ENCODE results near the gene NSD1. TPM values are rescaled to one million over a fixed set of nuclear protein-coding genes. Genes with fewer than 3 reads are reported as not detected.

NSD1 gene
- total RNA-seq, 1 experiment from 2014 or later, result 62.2 TPM

DNA sequence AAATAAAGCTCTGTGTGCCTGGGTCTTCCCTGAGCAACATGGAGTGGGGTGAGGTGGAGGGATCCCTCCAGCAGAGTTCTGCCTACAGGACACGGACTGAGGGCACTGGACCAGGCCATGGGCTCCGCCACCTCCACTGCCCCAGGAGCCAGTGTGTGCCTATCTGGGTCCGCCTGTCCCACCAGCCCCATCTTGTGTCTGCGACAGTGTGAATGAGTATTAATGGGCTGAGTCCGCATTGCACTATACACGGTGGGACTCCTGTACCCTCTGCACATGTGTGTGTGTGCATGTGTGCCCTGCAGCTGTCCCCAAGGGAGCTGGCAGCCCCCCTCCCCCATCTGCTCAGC is 35.5 kb upstream of the NSD1 start:
- Histone ChIP-seq H3K4me3 (no peak overlapping the region), H3K4me2 (no peak overlapping the region), H3K9me3 (ENCODE audit: insufficient read depth, low read depth) (no peaks in the 10 kb centered on the region), H2AFZ (no peak overlapping the region), H4K20me1 (ENCODE audit: insufficient read depth) (no peaks in the 10 kb centered on the region), H3F3A (ENCODE audit: insufficient read depth, low read depth) (no peaks in the 10 kb centered on the region), H3K9me2 (ENCODE audit: insufficient read depth) (no peaks in the 10 kb centered on the region), H3K79me2 (ENCODE audit: low read depth) (no peaks in the 10 kb centered on the region), H3K27ac (no peak overlapping the region), H3K27me3 (ENCODE audit: insufficient read depth, low read depth) (no peaks in the 10 kb centered on the region), H3K4me1 (replicated peaks; ENCODE audit: insufficient read depth) (no peaks in the 10 kb centered on the region), H3K36me3 (ENCODE audit: low read depth) (no peaks in the 10 kb centered on the region)
- DNase-seq, result no peak
- intact Hi-C loops (cut with micrococcal nuclease; ENCODE audit: unreplicated experiment), result no loop called here
- ChIA-PET CTCF (interaction anchor here (1.1 kb wide), 1 partner anchor 26 kb away, joined by 5 read pairs; no protein-coding TSS in a partner anchor), POLR2A (ENCODE audit: unreplicated experiment) (no interaction called here)
- no TSS peak for BruUV-seq (replicated peaks)
- no peak for TF ChIP-seq CTCF (conservative IDR thresholded peaks at IDR 0.05)
- TF ChIP-seq EZH2 (IDR thresholded peaks at IDR 0.05; ENCODE audit: low read depth), result no peak

- TF ChIP-seq EZH2 (IDR thresholded peaks at IDR 0.05; ENCODE audit: low read depth) (no peak), CTCF (conservative IDR thresholded peaks at IDR 0.05) (no peak)
- H3K27me3 ChIP-seq (ENCODE audit: insufficient read depth, low read depth), result no peaks in the 10 kb centered on the region
- ChIA-PET CTCF (interaction anchor here (0.7 to 1.1 kb wide), 2 partner anchors 27 to 688 kb away, joined by 3 to 5 read pairs; no protein-coding TSS in a partner anchor), POLR2A (ENCODE audit: unreplicated experiment) (no interaction called here)
- H3K36me3 ChIP-seq (ENCODE audit: low read depth), result no peaks in the 10 kb centered on the region
- H3K9me3 ChIP-seq (ENCODE audit: insufficient read depth, low read depth), result no peaks in the 10 kb centered on the region
- no peak overlapping the region for H3K27ac ChIP-seq
- no peaks in the 10 kb centered on the region for H3F3A ChIP-seq (ENCODE audit: insufficient read depth, low read depth)
- no peak overlapping the region for H3K4me2 ChIP-seq
- DNase-seq, result no peak
- H3K9me2 ChIP-seq (ENCODE audit: insufficient read depth), result no peaks in the 10 kb centered on the region
- no TSS peak for BruUV-seq (replicated peaks)
- no peak overlapping the region for H2AFZ ChIP-seq
- no peaks in the 10 kb centered on the region for H3K4me1 ChIP-seq (replicated peaks; ENCODE audit: insufficient read depth)
- H3K79me2 ChIP-seq (ENCODE audit: low read depth), result no peaks in the 10 kb centered on the region
- no peak overlapping the region for H3K4me3 ChIP-seq
- intact Hi-C loops (cut with micrococcal nuclease; ENCODE audit: unreplicated experiment), result no loop called here
- no peaks in the 10 kb centered on the region for H4K20me1 ChIP-seq (ENCODE audit: insufficient read depth)
These were observed 35.0 kb upstream of the NSD1 start for GRCh38 chr5:177098470-177099141.

- Histone ChIP-seq H3K36me3 (ENCODE audit: low read depth) (no peaks in the 10 kb centered on the region), H4K20me1 (ENCODE audit: insufficient read depth) (no peaks in the 10 kb centered on the region), H2AFZ (no peak overlapping the region), H3K4me2 (no peak overlapping the region), H3K79me2 (ENCODE audit: low read depth) (no peaks in the 10 kb centered on the region), H3K9me2 (ENCODE audit: insufficient read depth) (no peaks in the 10 kb centered on the region), H3K9me3 (ENCODE audit: insufficient read depth, low read depth) (no peaks in the 10 kb centered on the region), H3F3A (ENCODE audit: insufficient read depth, low read depth) (no peaks in the 10 kb centered on the region), H3K4me1 (replicated peaks; ENCODE audit: insufficient read depth) (no peaks in the 10 kb centered on the region), H3K27me3 (ENCODE audit: insufficient read depth, low read depth) (no peaks in the 10 kb centered on the region), H3K27ac (no peak overlapping the region), H3K4me3 (no peak overlapping the region)
- BruUV-seq (replicated peaks), result no TSS peak
- ChIA-PET POLR2A (ENCODE audit: unreplicated experiment) (no interaction called here), CTCF (interaction anchor here (0.7 to 1.1 kb wide), 2 partner anchors 28 to 689 kb away, joined by 3 to 5 read pairs; no protein-coding TSS in a partner anchor)
- intact Hi-C loops (cut with micrococcal nuclease; ENCODE audit: unreplicated experiment), result no loop called here
- TF ChIP-seq EZH2 (IDR thresholded peaks at IDR 0.05; ENCODE audit: low read depth) (no peak), CTCF (conservative IDR thresholded peaks at IDR 0.05) (no peak)
- no peak for DNase-seq
These were observed 34.0 kb upstream of the NSD1 start for GRCh38 chr5:177099422-177100093.
